Small intestine (tissue), 7 donors: ENCODE data around the gene PLK1. TPM values are rescaled to one million over a fixed set of nuclear protein-coding genes. Genes with fewer than 3 reads are reported as not detected.

ENCODE experiments used
- DNase-seq, 2 donors: peaks; one replicate each; pipeline versions ENCODE4 v3.0.0 to v3.0.0-alpha.2; 2013
- FAIRE-seq: peaks from 2 replicates; lab custom pipeline; 2012; peaks lifted over from hg19 to GRCh38; lab: Jason Lieb, UNC
- H3K27ac ChIP-seq, 3 donors: one replicate each; pipeline ENCODE4 v1.5.1; 2013; ENCODE audit warnings: low read length in 2 of 3, mild to moderate bottlenecking in 2 of 3, control low read depth in 1 of 3, inconsistent platforms in 1 of 3, low read depth in 1 of 3, moderate library complexity in 1 of 3
- H3K27me3 ChIP-seq, 3 donors: one replicate each; pipeline ENCODE4 v1.6.1; 2013; ENCODE audit warnings: low read length in 3 of 3, inconsistent platforms in 1 of 3; ENCODE audit not compliant: control insufficient read depth in 3 of 3, insufficient read depth in 3 of 3
- H3K36me3 ChIP-seq, 3 donors: one replicate each; pipeline ENCODE4 v1.6.1; 2013; ENCODE audit warnings: low read length in 3 of 3, inconsistent platforms in 1 of 3, low read depth in 1 of 3, mild to moderate bottlenecking in 1 of 3, moderate library complexity in 1 of 3; ENCODE audit not compliant: control insufficient read depth in 3 of 3, insufficient read depth in 2 of 3
- H3K4me1 ChIP-seq, 3 donors: one replicate each; pipeline ENCODE4 v1.6.1; 2013; ENCODE audit warnings: low read length in 2 of 3, inconsistent platforms in 1 of 3, low read depth in 1 of 3, mild to moderate bottlenecking in 1 of 3, moderate library complexity in 1 of 3; ENCODE audit not compliant: control insufficient read depth in 3 of 3, insufficient read depth in 2 of 3
- H3K4me3 ChIP-seq, 3 donors: one replicate each; pipeline ENCODE4 v1.5.1; 2013; ENCODE audit warnings: low read length in 3 of 3, control low read depth in 1 of 3, inconsistent platforms in 1 of 3, low read depth in 1 of 3, mild to moderate bottlenecking in 1 of 3, moderate library complexity in 1 of 3
- H3K9me3 ChIP-seq, 2 donors: one replicate each; pipeline ENCODE4 v1.6.1; 2013; ENCODE audit warnings: low read depth in 1 of 2, low read length in 1 of 2; ENCODE audit not compliant: control insufficient read depth in 2 of 2, insufficient read depth in 1 of 2
- WGBS, 3 donors: extraction: QIAGEN DNeasy Blood & Tissue Kit; methylation state at CpG; one replicate each; pipeline ENCODE4 v1.1.7; 2013; 5-methylcytosine and 5-hydroxymethylcytosine counted together
- polyA plus RNA-seq, 4 donors: library from polyadenylated mRNA; stranded (reverse) in 3 of 4; unstranded in 1 of 4; fragments of 200-250 nt in 3 of 4; fragments of 120-200 nt in 1 of 4; gene quantifications; one replicate each; pipeline versions ENCODE4 v1.2.1 to v1.2.3, GENCODE V29; 2013
- donor health status: healthy with polysubstance abuse.
- donor health status: control.
- donor health status: control.
- donor health status: Bipolar disorder and iron deficiency.
- donor health status: healthy.

PLK1 gene
- polyA plus RNA-seq, 4 donors = 1.9 to 48.2 (median 9.8) TPM

GRCh38 chr16:23687034-23687808 is 8.5 kb downstream of the PLK1 start:
- DNase-seq = no peak
- Histone ChIP-seq H3K27me3 (no peaks in the 10 kb centered on the region), H3K36me3 (peaks cover 16 to 76% (median 16%) of the 10 kb centered on the region in 3 donors), H3K4me1 (no peaks in the 10 kb centered on the region), H3K4me3 (no peak overlapping the region), H3K27ac (no peak overlapping the region), H3K9me3 (no peaks in the 10 kb centered on the region)
- no peak for FAIRE-seq
- WGBS, 3 donors = 96 to 97% (median 97%) methylated on average over 16 of the region's 16 CpGs

- peaks cover 13 to 65% (median 16%) of the 10 kb centered on the region in 3 donors for H3K36me3 ChIP-seq
- H3K27ac ChIP-seq = no peak overlapping the region
- 96 to 98% (median 97%) methylated on average over 36 of the region's 36 CpGs for WGBS, 3 donors
- FAIRE-seq = no peak
- H3K4me3 ChIP-seq = no peak overlapping the region
- DNase-seq = no peak
- no peaks in the 10 kb centered on the region for H3K27me3 ChIP-seq
- H3K9me3 ChIP-seq = no peaks in the 10 kb centered on the region
- H3K4me1 ChIP-seq = no peaks in the 10 kb centered on the region
Observed at GRCh38 chr16:23689442-23690187, 10.9 kb downstream of the PLK1 start.

GRCh38 chr16:23690771-23691482 is 12.2 kb downstream of the PLK1 start:
- no peaks in the 10 kb centered on the region for H3K4me1 ChIP-seq
- WGBS, 3 donors = 93 to 96% (median 94%) methylated on average over 24 to 25 of the region's 25 CpGs
- DNase-seq (no peak), FAIRE-seq (no peak)
- H3K27ac ChIP-seq = no peak overlapping the region
- no peaks in the 10 kb centered on the region for H3K27me3 ChIP-seq
- no peaks in the 10 kb centered on the region for H3K9me3 ChIP-seq
- peaks cover 13 to 59% (median 16%) of the 10 kb centered on the region in 3 donors for H3K36me3 ChIP-seq
- H3K4me3 ChIP-seq = no peak overlapping the region

GRCh38 chr16:23691483-23692189 is 12.9 kb downstream of the PLK1 start:
- H3K4me3 ChIP-seq = no peak overlapping the region
- H3K27me3 ChIP-seq = no peaks in the 10 kb centered on the region
- FAIRE-seq = no peak
- H3K4me1 ChIP-seq = no peaks in the 10 kb centered on the region
- WGBS, 3 donors = 92 to 96% (median 96%) methylated on average over 9 to 10 of the region's 10 CpGs
- DNase-seq = no peak
- peaks cover 13 to 56% (median 16%) of the 10 kb centered on the region in 3 donors for H3K36me3 ChIP-seq
- no peaks in the 10 kb centered on the region for H3K9me3 ChIP-seq
- H3K27ac ChIP-seq = no peak overlapping the region

- Histone ChIP-seq H3K27ac (no peak overlapping the region), H3K9me3 (no peaks in the 10 kb centered on the region), H3K4me3 (no peak overlapping the region), H3K4me1 (no peaks in the 10 kb centered on the region), H3K27me3 (no peaks in the 10 kb centered on the region), H3K36me3 (peaks cover 13 to 51% (median 16%) of the 10 kb centered on the region in 3 donors)
- no peak for DNase-seq
- no peak for FAIRE-seq
- WGBS, 3 donors = 97 to 99% (median 98%) methylated on average over 6 of the region's 6 CpGs
Observed at GRCh38 chr16:23692190-23692837, 13.6 kb downstream of the PLK1 start.

- Histone ChIP-seq H3K36me3 (peaks cover 7 to 34% (median 11%) of the 10 kb centered on the region in 3 donors), H3K4me1 (no peaks in the 10 kb centered on the region), H3K4me3 (no peak overlapping the region), H3K27ac (no peak overlapping the region), H3K27me3 (no peaks in the 10 kb centered on the region), H3K9me3 (no peaks in the 10 kb centered on the region)
- WGBS, 3 donors = 97 to 100% (median 98%) methylated on average over 4 of the region's 4 CpGs
- DNase-seq (no peak), FAIRE-seq (no peak)
Observed at GRCh38 chr16:23694265-23694643, 15.6 kb downstream of the PLK1 start.

GRCh38 chr16:23694644-23695373 is 16.1 kb downstream of the PLK1 start:
- no peak overlapping the region for H3K27ac ChIP-seq
- H3K4me1 ChIP-seq = no peaks in the 10 kb centered on the region
- H3K27me3 ChIP-seq = no peaks in the 10 kb centered on the region
- H3K36me3 ChIP-seq = peaks cover 6 to 28% (median 7%) of the 10 kb centered on the region in 3 donors
- no peak for FAIRE-seq
- no peak overlapping the region for H3K4me3 ChIP-seq
- no peaks in the 10 kb centered on the region for H3K9me3 ChIP-seq
- WGBS, 3 donors = 35 to 81% (median 65%) methylated on average over 30 to 32 of the region's 32 CpGs
- DNase-seq = peak in 1 of 2 donors; percentile 38
